SIG-M5 treated with dmso at 0.1 percent for 504 hours (cell line): ENCODE data around the gene PEX11B.
"Not testable (repeated sequence)": the region's sequence is repeated elsewhere in the genome, so short reads cannot be mapped to it uniquely, and the experiment has no call there.

Experiments used
- DNase-seq: peaks from one replicate; lab custom pipeline; 2025; ENCODE audit not compliant: unreplicated experiment; lab: John Stamatoyannopoulos, UW

PEX11B gene

DNA sequence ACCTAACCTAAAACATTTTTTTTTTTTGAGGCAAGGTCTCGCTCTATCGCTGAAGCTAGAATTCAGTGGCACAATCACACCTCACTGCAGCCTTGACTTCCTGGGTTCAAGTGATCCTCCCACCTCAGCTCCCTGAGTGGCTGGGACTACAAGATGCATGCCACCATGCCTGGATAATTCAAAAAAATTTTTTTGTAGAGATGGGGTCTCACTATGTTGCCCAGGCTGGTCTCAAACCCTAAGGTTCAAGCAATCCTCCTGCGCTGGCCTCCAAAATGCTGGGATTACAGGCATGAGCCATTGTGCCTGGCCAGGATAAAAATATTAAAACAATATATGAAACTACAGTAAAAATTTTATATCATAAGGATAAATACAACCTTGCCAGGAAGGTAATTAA is 34.4 kb upstream of the PEX11B start:
- no peak for DNase-seq

DNA sequence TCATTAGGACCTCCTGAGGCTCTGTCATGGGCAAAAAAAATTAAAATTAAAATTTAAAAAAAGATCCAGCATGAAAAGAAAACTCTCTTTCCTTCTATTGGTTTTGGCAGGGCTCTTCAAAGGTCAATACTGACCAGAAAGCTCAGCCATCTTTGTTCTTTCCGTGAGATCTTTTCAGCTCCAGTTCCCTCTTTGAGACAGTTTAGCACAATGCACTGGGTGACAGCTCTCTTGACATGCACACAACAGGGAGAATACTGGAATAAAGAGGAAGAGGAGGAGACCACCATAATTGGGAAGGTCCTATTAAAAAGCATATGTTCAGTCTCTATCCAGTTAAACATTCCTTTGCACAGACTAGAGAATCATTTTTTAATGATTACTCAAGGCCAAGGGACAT is 33.0 kb upstream of the PEX11B start:
- DNase-seq = no peak

DNA sequence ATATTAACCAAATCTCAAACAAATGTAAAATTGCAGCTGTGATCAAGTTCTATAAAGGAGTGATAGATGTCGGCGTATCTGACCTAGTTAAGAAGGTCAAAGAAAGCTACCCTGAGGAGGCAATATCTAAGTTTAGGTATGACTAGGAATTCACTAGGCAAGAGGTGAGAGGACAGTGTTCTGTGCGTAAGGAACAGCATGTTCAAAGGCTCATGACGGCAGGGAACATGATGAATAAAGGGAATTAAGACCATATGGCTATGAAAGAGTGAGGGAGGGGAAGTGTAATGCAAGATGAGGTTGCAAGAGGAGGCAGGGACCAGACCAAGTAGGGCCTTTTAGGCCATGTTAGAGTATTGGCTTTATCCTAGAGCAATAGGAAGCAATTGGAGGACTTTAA is 30.7 kb upstream of the PEX11B start:
- DNase-seq = no peak

DNA sequence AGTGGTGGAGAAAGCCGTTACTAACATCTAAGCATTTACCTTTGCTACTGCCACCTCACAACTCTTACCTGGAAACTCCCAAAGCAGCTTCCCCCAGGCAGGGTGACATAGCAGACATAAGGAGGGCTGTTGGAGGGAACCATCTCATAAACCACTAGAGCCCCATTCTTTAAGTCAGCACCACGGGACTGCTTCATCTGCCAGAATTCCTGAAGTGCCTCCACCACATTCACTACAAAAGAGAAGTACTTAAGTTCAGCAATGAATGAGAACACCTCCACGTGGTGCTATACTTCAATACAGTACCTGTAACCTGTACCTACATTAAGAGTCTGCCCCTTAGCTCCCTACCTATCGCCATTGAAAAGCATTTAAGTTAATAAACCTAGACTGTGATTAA is 29.0 kb upstream of the PEX11B start:
- DNase-seq = no peak

DNA sequence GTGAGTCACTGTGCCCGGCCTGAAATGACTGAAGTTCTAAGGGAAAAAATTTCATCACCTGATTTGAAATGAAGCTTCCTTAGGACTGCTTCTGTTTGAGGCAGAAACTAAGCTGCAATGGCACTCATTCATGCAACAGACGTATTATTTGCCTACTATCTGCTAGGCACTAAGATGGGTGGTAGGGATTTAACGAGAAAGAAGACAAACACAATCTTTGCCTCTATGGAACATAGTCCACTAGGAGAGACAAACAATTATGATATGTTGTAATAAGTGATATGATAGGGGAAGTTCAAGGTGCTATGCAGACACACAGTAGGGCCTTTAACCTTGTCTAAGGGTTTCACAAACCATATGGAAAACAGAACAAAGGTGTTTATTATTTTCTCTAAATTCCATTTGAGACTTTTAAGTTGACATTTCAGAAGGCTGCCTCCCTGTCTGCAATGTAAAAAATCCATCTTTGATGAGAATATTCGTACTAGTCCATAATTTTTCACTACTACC is 28.0 kb upstream of the PEX11B start:
- DNase-seq = no peak

DNA sequence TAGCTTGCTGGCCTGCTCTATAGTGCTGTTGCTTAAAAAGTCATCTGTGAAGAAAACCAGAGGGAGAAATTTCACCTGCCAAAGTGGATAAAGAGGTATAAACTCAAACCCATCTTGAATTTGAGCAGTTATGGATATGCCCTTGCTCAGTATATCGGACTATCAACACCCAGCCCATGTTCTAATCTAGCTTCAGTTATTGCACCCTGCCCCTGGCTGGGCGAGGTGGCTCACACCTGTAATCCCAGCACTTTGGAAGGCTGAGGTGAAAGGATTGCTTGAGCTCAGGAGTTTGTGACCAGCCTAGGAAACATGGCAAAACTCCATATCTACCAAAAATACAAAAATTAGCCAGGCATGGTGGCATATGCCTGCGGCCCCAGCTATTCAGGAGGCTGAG is 26.0 kb upstream of the PEX11B start:
- no peak for DNase-seq

DNA sequence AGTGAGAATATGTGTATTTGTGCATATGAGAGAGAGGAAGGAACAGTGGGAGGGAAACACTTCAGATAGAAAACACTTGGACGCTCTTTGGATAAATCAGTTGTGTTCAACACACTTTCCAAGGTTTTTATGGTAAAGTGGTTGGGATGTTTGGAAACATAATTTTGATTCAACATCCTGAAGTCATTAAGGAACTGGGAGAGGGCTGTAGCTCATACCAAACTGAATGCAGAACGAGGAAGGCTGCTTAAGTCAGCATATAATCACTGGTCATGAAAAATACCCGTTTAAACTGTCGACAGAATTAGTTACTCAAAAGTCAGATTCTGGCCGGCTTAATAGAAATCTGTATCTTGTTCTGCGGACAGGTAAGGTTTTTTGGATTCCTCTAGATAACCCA is 24.4 kb upstream of the PEX11B start:
- DNase-seq = no peak

DNA sequence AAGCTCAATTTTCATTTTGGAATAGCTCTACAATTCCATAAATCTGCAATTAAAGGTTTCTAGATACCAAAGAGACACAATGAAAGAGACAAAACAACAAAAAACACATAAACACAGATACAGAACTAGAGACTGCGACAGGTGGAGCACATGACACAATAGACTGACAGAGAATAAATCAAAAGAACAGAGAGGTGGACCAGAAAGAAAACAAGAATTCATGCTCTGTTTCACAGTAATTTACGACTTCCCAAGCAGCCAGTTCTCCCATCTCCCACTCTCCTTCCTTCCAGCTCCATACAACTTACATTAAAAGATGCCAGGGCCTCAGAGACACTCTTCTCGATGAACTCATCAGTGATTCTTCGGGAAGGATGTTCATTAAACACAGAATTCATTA is 23.9 kb upstream of the PEX11B start:
- DNase-seq = no peak

DNA sequence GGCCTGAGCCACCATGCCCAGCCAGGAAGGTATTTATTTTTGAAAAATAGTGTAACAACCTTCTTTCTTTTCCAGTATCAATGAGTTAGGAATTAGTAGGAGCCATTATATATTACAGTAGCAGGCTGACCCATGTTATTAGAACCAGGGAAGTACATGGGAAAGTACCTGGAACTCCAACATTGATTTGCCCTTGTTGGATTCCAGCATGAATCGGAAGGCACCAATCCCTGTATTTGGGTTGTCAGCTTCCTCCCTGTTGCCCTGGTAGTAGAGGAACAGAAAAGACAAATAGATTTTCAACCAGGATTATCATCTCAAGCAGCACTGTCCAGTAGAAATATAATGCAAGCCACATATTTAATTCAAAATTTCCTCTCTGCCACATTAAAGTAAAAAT is 18.9 kb upstream of the PEX11B start:
- no peak for DNase-seq

DNA sequence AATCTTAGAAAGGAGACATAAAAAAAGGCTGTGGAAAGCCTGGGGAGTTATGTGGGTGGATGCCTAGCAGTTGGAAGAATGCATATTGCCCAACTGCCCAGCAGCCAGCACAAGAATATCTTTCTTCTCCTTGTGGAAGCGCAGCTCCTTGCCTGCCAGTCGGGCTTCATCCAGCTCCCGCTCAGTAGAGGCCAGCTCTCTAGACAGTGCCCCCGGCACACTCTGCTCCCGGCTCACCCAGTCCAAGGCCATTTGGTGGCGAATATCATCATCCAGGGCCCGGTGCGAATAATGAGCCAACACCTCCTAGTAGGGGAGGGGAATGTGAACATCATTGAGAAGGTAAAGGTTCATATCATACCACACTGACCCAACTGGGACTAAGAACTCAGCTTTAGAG is 17.7 kb upstream of the PEX11B start:
- no peak for DNase-seq

DNA sequence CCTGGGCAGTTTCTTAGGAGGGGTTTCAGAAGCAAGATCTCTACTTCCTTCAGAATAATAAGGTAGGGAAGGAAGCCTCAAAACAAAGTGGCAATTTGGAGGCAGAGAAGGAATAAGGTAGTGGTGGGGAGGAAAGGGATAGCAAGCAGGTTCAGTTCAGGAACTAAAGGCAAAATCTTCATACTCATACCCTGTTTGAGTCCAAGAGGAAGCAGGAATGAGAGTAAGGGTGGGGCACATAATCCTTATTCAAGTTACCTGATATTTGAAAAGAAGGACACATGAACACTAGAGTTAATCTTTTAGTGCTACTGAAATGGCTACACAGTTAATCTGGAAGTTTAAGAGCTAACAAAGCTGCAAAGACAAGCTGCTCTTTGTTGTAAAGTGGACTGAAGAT is 17.2 kb upstream of the PEX11B start:
- no peak for DNase-seq

DNA sequence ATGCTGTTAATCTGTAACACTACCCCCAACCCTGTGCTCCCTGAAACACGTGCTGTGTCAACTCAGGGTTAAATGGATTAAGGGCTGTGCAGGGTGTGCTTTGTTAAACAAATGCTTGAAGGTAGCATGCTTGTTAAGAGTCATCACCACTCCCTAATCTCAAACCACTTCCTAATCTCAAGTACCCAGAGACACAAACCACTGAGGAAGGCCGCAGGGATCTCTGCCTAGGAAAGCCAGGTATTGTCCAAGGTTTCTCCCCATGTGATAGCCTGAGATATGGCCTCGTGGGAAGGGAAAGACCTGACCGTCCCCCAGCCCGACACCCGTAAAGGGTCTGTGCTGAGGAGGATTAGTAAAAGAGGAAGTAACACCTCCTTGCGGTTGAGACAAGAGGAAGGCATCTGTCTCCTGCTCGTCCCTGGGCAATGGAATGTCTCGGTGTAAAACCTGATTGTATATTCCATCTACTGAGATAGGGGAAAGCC is 14.0 kb upstream of the PEX11B start:
- DNase-seq = peak; percentile 51

DNA sequence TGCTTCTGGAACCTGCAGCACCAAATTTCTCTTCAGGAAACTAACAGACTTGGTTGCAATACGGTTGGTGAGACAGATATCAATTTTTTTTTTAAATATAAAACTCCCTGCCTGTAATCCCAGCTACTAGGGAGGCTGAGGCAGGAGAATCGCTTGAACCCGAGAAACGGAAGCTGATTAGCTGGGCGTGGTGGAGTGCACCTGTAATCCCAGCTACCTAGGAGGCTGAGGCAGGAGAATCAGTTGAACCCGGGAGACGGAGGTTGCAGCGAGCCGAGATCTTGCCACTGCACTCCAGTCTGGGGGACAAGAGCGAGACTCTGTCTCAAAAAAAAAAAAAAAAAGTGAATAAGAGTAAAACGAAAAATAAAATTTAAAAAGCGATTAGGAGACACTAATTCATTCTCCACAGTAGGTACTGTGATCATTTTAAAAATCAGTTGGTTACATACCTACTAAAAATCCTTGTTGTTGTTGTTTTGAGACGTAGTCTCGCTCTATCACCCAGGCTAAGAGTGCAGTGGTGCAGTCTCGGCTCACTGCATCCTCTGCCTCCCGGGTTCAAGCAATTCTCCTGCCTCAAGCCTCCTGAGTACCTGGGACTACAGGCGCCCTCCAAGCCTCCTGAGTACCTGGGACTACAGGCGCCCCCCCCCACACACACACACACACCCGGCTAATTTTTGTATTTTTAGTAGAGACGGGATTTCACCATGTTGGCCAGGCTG is 9.6 kb upstream of the PEX11B start:
- no peak for DNase-seq

DNA sequence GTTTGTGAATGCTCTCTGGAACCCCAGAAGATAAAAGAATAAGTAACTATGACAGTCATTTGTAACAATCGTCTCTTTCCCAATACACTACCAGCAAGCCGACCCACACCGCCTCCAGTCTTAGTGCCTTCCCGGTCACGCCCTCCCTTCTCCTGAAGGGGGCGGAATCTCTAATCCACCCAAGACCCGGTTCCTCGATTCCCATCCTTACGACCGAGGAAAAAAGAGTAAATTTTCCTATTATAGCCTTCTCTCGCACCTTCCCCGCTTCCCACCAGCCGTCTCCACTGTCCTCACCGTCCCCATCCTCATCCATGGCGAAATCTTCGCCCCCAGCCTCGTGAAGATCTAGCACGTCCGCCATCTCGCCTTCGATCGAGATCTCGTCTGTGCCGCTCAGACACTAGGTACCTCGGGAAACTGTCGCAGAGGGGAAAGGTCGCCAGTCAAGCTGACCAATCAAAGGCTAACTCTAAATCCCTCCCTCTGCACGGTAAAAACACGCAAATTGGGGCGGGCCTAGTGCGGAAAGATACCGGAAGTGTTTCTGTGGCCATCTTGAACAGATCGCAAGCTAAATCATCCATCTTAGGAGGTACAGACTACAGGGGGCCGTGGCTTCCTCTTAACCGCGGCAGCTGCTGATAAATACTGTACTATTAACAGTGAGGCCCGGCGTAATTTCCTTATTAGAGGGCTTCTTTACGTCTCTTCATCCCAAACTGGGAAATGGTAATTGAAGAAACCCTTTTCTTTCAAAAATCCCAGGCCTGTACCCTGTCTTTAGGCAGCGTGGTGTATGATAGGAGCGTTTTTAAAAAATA is 8.8 kb upstream of the PEX11B start, which contains the start of gene RBM8A:
RBM8A (minus strand) TSS at position 422 of the 824 bp plus-strand sequence; CDS start at position 364, 58 bp downstream.
- peak; percentile 100 for DNase-seq

DNA sequence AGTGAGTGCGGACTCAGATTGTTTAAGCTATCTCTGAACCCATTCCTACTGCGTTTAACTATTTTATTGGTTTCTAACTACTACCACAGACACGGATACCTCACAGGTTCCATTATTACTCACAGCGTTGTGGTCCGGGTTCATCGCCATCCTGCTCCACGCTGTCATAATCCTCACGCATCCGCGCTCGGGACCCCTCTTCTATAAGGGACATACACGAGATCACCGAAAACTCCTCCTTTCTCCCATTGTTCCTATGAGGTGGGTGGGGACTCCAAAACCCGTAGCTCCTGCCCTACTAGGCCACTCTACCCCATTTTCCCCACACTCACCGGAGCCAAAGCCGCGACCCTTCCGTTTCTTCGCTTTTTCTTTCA is 8.2 kb upstream of the PEX11B start:
- no peak for DNase-seq

DNA sequence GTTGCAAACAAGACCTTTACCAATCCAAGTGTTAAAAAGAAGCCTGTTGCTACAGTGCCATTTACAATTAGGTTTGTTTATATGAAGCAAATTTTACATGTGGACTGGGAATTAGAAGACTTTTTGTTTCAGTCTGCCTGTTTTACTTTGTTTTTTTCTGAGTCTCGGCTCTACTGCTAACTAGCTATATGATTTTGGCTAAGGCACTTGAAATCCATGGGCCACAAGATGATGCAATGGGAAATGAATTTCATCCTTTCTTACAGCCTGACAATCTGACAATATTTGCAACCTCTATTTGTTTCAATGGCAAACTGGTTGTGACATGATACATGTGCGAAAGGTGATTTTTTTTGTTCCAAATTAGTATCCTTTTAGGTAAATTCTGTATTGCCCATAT is 3.7 kb upstream of the PEX11B start:
- peak; percentile 36 for DNase-seq

DNA sequence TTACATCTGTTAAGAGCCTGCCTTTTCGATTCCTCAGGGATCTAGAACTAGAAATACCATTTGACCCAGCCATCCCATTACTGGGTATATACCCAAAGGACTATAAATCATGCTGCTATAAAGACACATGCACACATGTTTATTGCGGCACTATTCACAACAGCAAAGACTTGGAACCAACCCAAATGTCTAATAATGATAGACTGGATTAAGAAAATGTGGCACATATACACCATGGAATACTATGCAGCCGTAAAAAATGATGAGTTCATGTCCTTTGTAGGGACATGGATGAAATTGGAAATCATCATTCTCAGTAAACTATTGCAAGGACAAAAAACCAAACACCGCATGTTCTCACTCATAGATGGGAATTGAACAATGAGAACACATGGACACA is 1.8 kb upstream of the PEX11B start:
- not testable (repeated sequence) for DNase-seq

DNA sequence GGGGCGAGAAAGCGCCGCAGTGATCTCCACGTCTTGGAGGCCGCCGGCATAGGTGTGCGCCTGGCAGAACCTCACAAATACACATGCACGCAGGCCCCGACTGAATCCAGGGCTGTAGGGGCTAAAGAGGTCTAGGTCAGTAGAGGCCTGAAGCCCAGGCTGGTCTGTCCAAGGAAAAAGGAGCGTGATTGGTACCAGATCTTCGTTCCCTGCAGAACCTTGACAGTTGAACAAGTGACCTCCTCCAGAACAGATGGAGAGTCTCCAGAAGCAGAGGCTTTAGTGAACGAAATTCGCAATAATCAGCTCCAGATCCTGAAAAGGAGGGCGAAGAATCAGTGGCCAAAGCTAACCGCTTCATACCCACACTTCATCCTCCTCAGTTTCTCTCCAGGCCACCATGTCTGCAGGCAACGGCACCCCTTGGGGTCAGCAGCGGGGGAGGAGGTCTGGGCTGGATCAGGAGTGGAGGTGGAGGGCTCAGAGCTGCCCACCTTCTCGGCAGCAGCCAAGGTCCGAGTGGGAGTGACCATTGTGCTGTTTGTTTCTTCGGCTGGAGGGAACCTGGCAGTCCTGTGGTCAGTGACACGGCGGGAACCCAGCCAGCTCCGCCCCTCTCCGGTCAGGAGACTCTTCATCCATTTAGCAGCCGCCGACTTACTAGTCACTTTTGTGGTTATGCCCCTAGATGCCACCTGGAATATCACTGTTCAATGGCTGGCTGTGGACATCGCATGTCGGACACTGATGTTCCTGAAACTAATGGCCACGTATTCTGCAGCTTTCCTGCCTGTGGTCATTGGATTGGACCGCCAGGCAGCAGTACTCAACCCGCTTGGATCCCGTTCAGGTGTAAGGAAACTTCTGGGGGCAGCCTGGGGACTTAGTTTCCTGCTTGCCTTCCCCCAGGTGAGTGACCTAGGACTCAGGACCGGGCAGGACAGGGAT is 749 bp upstream of the PEX11B start:
- DNase-seq = peak; percentile 35

DNA sequence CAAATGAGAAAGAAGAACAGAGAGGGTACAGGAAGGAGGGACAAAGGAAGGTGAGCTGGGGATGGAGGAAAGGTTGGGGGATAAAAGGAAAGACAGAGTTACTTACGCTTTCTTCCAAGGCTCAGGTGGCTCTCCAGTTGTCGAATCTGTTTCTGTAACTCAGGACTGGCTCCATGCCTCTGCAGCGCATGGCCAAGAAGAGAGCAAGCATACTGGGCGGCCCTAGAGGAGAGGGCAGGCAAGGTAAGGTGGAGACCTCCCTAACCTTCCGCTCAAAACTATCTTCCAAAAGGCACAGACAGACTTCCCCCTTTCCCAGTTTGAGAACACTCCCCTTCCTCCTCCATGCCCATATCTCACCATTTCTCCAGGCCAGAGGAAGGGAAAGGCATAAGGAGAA is 922 bp downstream of the PEX11B start:
- DNase-seq = no peak

DNA sequence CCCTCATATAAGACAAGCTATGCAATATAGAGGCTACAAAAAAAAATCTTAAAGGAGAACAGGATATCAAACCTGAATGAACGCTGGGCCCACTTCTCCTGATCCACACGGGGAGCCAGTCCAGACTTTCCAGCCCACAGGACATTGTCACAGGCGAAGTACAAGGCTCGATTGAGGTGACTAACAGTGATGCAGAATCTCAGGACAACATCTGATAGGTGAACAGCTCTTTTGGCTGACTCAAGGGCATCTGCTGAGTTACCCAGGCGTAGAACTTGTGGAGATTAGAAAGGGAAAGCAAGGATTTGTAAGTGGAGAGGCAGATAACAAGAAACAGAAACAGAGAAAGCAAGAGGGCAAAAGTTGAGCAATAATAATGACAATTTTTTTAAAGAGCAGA is 1.8 kb downstream of the PEX11B start:
- no peak for DNase-seq

DNA sequence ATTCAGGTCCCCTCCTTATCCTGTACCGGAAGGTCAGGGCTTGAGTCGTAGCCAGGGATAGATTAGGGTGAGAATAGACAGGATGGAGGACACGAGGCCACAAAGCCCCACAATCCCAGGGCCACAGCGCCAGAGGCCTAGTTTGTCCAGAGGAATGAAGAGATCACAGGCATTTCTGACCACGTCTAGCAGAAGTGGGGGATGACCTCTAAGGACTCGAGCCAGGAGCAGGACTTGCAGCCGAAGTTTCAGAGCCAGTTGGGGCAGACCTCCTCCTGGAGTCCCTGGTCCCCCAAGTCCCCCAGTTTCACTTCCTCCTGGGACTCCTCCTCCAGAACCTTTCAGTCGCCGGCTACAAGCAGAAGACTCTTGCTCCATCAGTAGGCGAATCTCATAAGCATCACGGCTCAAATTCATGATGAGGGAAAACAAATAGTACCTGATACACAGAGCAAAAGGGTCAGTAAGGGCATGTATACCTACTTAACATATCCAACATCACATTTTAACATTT is 6.3 kb downstream of the PEX11B start:
- DNase-seq = peak; percentile 41
